HFF-Myc (cell line): ENCODE results near the gene AP1S2.

Source experiments
- DNase-seq: peaks from one replicate; pipeline ENCODE4 v3.0.0-alpha.2; 2011; ENCODE audit warnings: low read depth; ENCODE audit errors: extremely low read depth
- H3K4me3 ChIP-seq: replicated peaks from 2 replicates; pipeline ENCODE4 v1.5.1; 2011; ENCODE audit warnings: low read depth, mild to moderate bottlenecking, control low read depth, low read length
- CTCF ChIP-seq: IDR thresholded peaks from 2 replicates; pipeline ENCODE4 v1.5.1; 2012; ENCODE audit warnings: mild to moderate bottlenecking, low read depth, low read length, control low read depth; ENCODE audit errors: missing control alignments

Gene AP1S2

DNA sequence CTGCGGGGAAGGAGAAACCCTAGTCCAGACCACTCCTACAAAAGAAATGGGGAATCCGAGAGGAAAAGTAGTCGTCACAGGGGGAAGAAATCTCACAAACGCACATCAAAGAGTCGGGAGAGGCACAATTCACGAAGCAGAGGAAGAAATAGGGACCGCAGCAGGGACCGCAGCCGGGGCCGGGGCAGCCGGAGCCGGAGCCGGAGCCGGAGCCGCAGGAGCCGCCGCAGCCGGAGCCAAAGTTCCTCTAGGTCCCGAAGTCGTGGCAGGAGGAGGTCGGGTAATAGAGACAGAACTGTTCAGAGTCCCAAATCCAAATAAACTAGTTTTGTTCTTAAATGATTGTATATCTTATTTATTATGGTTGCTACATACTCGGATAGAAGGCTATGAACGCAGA, 31.7 kb downstream of the AP1S2 start:
- no peak overlapping the region for H3K4me3 ChIP-seq
- no peak for DNase-seq
- TF ChIP-seq CTCF = no peak

- TF ChIP-seq CTCF = no peak
- DNase-seq = no peak
Measured at GRCh38 chrX:15820106-15821073, 34.2 kb downstream of the AP1S2 start.

GRCh38 chrX:15816886-15817285, 37.7 kb downstream of the AP1S2 start:
- no peak for DNase-seq
- no peak overlapping the region for H3K4me3 ChIP-seq
- no peak for TF ChIP-seq CTCF

More at GRCh38 chrX:15820106-15821073, 34.2 kb downstream of the AP1S2 start:
- no peak overlapping the region for H3K4me3 ChIP-seq

DNA sequence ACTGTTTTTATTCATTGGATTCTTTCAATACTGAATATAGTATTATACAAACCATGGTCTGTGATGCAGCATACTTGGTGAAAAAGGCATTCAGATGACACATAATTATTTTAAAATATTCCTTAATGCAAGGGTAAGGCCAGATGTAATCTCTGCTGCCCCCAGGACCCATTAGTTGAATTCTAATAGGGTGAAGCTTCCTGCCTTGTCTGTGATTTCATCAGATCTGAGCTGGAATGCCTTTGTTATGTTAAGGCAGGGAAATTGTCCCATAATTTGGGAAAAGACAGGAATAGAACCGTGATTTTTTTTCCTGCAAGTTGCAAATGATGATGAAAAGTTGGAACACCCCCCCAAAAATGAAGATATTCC, 38.2 kb downstream of the AP1S2 start:
- no peak overlapping the region for H3K4me3 ChIP-seq
- DNase-seq = no peak
- TF ChIP-seq CTCF = no peak

- H3K4me3 ChIP-seq = no peak overlapping the region
- DNase-seq = no peak
- peak; percentile 15 for TF ChIP-seq CTCF
Measured at GRCh38 chrX:15815779-15816437, 38.7 kb downstream of the AP1S2 start.

DNA sequence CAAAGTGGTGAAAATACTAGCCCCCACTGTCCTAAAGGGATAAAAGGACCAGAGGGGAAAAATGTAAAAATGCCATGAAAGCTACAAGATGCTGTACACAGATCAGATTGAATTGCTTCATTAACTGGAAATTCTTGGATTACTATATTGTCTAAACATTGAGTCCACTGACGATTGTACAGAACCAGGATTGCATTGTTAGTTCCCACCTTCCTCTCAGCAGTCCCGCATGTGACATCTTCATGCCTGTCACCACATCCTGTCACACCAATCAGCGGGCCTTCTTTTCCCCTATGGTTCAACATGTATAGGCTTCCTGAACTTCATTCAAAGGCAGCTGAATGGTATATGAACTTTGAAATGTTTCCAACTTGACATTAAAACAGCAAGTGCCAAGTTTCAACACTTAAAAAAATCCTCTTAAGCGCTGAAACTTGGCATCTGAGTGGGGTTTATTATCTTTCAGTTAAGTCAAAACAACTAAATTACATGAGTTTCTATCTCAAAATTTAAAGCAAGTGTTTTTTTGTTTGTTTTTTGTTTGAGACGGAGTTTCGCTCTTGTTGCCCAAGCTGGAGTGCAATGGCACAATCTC, 39.7 kb downstream of the AP1S2 start:
- H3K4me3 ChIP-seq = no peak overlapping the region
- DNase-seq = no peak
- no peak for TF ChIP-seq CTCF
